Adrenal gland (tissue), 5 donors: Measurements from ENCODE around the gene TRIM37.

Experiments used
- POLR2A ChIP-seq, 2 donors: fragments of 450-650 bp; IDR thresholded peaks; one replicate each; pipeline ENCODE4 v1.6.1; 2017; ENCODE audit warnings: antibody characterized with exemption in 2 of 2, mild to moderate bottlenecking in 2 of 2, moderate library complexity in 1 of 2
- TF ChIP-seq, protein P1 (sequence below), 6 experiments: fragments of 450-650 bp in 4 of 6; fragments of 200-600 bp in 2 of 6; sonication (generic) in 1 of 6; IDR thresholded peaks; 1 replicate in 5 of 6; 2 replicates in 1 of 6; pipeline versions ENCODE4 v1.5.1 to v1.8.0; 2016 to 2021; ENCODE audit warnings: antibody characterized with exemption in 6 of 6, mild to moderate bottlenecking in 2 of 6, moderate library complexity in 1 of 6
- donor health status: DM: no; HTN: no; CAD: no.

DNA sequence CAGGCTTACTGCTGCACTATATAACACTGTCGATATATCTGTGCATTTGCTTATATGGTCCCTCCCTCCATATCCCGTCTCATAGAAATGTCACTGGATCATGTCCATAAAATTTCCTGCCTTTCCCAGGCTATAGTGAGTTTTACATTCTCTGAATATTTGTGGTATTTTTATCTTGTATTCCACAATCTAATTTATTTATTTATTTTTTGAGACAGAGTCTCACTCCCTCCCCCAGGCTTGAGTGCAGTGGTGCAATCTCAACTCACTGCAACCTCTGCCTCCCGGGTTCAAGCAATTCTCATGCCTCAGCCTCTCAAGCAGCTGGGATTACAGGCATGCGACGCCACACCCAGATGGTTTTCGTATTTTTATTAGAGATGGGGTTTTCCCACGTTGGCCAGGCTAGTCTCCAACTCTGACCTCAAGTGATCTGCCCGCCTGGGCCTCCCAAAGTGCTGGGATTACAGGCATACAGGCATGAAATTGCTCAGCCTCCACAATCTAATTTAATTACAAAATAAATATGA is 12.9 kb downstream of the TRIM37 start:
- TF ChIP-seq POLR2A (IDR thresholded peaks at IDR 0.05), result no peak
- TF ChIP-seq, protein P1, sequence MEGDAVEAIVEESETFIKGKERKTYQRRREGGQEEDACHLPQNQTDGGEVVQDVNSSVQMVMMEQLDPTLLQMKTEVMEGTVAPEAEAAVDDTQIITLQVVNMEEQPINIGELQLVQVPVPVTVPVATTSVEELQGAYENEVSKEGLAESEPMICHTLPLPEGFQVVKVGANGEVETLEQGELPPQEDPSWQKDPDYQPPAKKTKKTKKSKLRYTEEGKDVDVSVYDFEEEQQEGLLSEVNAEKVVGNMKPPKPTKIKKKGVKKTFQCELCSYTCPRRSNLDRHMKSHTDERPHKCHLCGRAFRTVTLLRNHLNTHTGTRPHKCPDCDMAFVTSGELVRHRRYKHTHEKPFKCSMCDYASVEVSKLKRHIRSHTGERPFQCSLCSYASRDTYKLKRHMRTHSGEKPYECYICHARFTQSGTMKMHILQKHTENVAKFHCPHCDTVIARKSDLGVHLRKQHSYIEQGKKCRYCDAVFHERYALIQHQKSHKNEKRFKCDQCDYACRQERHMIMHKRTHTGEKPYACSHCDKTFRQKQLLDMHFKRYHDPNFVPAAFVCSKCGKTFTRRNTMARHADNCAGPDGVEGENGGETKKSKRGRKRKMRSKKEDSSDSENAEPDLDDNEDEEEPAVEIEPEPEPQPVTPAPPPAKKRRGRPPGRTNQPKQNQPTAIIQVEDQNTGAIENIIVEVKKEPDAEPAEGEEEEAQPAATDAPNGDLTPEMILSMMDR (IDR thresholded peaks at IDR 0.05), result no peak
